Peyer's patch (tissue), 4 donors: ENCODE data around the gene HCRTR1.

Experiments
- POLR2A ChIP-seq, 2 donors: fragments of 450-650 bp; IDR thresholded peaks; one replicate each; pipeline ENCODE4 v1.5.1; 2017; ENCODE audit warnings: antibody characterized with exemption in 2 of 2, mild to moderate bottlenecking in 2 of 2, moderate library complexity in 2 of 2
- TF ChIP-seq, protein P1 (sequence below), 6 experiments: fragments of 450-650 bp in 4 of 6; fragments of 200-600 bp in 2 of 6; sonication (generic) in 1 of 6; IDR thresholded peaks; one replicate each; pipeline ENCODE4 v1.5.1; 2017 to 2019; ENCODE audit warnings: antibody characterized with exemption in 6 of 6, mild to moderate bottlenecking in 3 of 6, moderate library complexity in 1 of 6

DNA sequence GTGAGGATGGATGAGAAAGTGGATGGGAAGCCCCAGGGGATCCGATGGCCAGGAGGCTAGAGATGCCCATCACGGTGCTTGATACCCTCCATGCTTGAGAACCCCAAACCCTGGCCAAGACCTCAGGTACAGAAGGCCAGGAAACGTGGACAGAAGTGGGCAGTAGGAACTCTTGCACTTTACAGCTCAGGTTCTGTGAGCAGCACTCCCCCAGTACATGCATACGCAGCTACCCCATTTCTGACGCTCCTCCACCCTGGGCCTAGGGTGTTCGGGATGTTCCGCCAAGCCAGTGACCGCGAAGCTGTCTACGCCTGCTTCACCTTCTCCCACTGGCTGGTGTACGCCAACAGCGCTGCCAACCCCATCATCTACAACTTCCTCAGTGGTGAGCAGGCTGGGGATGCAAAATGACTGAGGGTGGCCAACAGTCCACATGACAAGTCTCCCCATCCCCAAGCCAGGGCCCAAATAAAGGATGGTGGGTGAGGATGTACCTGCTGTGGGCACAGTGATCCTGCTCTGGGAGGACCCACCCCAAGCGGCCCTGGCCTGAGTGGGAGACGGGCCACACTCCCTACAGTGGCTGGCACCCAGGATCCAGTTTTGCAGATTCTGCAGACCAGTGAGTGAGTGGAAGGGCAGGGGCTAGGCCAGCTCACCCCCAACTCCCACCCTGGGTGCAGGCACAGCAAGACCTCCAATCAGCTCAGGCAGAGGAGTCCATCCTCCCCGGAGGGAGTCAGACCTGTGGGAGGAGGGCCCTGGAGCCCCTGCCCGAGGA lies 7.4 kb downstream of the HCRTR1 start:
- TF ChIP-seq, protein P1, sequence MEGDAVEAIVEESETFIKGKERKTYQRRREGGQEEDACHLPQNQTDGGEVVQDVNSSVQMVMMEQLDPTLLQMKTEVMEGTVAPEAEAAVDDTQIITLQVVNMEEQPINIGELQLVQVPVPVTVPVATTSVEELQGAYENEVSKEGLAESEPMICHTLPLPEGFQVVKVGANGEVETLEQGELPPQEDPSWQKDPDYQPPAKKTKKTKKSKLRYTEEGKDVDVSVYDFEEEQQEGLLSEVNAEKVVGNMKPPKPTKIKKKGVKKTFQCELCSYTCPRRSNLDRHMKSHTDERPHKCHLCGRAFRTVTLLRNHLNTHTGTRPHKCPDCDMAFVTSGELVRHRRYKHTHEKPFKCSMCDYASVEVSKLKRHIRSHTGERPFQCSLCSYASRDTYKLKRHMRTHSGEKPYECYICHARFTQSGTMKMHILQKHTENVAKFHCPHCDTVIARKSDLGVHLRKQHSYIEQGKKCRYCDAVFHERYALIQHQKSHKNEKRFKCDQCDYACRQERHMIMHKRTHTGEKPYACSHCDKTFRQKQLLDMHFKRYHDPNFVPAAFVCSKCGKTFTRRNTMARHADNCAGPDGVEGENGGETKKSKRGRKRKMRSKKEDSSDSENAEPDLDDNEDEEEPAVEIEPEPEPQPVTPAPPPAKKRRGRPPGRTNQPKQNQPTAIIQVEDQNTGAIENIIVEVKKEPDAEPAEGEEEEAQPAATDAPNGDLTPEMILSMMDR (IDR thresholded peaks at IDR 0.05): no peak
- no peak for TF ChIP-seq POLR2A (IDR thresholded peaks at IDR 0.05)
